ENCODE data around the gene ADAMTS17.

- TF ChIP-seq CTCF (IDR thresholded peaks at IDR 0.05 in 4 of 5, conservative IDR thresholded peaks at IDR 0.05 in 1 of 5): no peak
- no peak for TF ChIP-seq POLR2A (IDR thresholded peaks at IDR 0.05)
Measured at GRCh38 chr15:100314809-100315400, 26.9 kb downstream of the ADAMTS17 start.
